Activated naive CD4-positive, alpha-beta T cell treated with anti-CD3 and anti-CD28 coated beads, Interleukin-2, amount 50 U/mL, for 72 hours (primary cell): ENCODE results near the gene PLEK2. TPM values are rescaled to one million over a fixed set of nuclear protein-coding genes. Genes with fewer than 3 reads are reported as not detected.

Source experiments
- ATAC-seq, 2 donors: fragments of 150-1000 bp; cut with Tn5 transposase; 2 replicates each; pipeline ENCODE4 v1.10.0; 2021; ENCODE audit warnings: mild to moderate bottlenecking in 2 of 2, moderate library complexity in 2 of 2
- DNase-seq, 2 donors: peaks; one replicate each; pipeline ENCODE4 v3.0.0; 2021 to 2022; ENCODE audit warnings: low spot score in 2 of 2
- H3K27ac Mint-ChIP-seq, 2 donors: one replicate each; pipeline ENCODE4 v1.8.0; 2022; ENCODE audit warnings: mild to moderate bottlenecking in 2 of 2, mixed read lengths in 2 of 2
- H3K36me3 Mint-ChIP-seq, 2 donors: one replicate each; pipeline ENCODE4 v1.8.0; 2022; ENCODE audit warnings: mixed read lengths in 2 of 2
- H3K9me3 Mint-ChIP-seq, 2 donors: one replicate each; pipeline ENCODE4 v1.8.0; 2022; ENCODE audit warnings: mixed read lengths in 2 of 2
- total RNA-seq, 2 donors: library from RNA; stranded (reverse); gene quantifications; one replicate each; pipeline ENCODE4 v1.2.3, GENCODE V29; 2022

The PLEK2 gene
- total RNA-seq, 2 donors from 2014 or later, result 3.3 to 6.5 TPM

GRCh38 chr14:67436006-67436866 is 24.3 kb upstream of the PLEK2 start:
- ATAC-seq (no peak), DNase-seq (no peak)
- no peaks in the 10 kb centered on the region for H3K36me3 Mint-ChIP-seq
- no peak overlapping the region for H3K27ac Mint-ChIP-seq
- no peaks in the 10 kb centered on the region for H3K9me3 Mint-ChIP-seq

DNA sequence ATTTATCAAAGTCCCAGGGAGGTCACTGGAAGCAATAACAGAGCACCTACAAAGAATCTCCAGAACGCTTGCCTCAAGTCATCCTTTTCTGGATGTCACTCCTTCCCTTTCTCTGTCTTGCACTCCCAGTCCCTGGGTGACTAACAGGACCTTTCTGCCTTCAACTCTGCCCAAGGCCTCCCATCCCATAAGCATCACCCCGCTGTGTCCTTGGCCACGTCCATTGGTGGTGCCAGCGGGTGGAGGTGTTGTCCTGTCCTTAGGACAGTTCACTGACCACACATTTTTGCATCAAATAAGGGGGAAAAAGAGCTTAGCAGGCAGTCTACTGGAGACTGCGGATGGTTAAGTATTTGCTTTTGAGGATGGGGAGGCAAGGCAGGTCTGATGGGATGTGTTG is 23.6 kb upstream of the PLEK2 start:
- no peak for ATAC-seq
- no peaks in the 10 kb centered on the region for H3K36me3 Mint-ChIP-seq
- no peak overlapping the region for H3K27ac Mint-ChIP-seq

DNA sequence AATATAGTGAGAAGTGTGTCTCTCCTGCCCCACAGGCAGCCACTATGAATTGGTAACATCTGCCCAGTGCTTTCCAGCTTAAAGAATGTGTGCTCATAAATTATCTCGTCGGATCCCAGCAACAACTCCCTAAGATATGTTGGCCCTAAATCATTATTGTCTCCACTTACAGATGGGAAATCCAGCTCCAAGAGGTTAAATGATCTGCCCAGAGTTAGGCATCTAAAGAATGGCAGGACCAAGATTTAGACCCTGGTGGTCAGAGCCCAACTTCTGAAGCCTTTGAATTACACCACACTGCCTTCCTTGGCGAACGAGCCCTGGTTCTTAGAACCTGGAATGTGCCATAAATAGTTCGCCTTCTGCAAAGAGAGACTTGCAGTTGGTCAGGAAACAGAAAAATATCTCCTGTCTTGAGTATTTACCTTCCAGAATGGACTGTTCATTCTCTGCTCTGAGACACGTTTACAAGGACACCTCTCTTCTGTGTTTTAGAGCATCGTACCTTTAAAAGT is 20.1 kb upstream of the PLEK2 start:
- ATAC-seq (no peak), DNase-seq (no peak)
- Mint-ChIP-seq H3K9me3 (no peaks in the 10 kb centered on the region), H3K36me3 (no peaks in the 10 kb centered on the region), H3K27ac (no peak overlapping the region)

More for the DNA sequence above, 23.6 kb upstream of the PLEK2 start:
- DNase-seq, result no peak
- no peaks in the 10 kb centered on the region for H3K9me3 Mint-ChIP-seq

DNA sequence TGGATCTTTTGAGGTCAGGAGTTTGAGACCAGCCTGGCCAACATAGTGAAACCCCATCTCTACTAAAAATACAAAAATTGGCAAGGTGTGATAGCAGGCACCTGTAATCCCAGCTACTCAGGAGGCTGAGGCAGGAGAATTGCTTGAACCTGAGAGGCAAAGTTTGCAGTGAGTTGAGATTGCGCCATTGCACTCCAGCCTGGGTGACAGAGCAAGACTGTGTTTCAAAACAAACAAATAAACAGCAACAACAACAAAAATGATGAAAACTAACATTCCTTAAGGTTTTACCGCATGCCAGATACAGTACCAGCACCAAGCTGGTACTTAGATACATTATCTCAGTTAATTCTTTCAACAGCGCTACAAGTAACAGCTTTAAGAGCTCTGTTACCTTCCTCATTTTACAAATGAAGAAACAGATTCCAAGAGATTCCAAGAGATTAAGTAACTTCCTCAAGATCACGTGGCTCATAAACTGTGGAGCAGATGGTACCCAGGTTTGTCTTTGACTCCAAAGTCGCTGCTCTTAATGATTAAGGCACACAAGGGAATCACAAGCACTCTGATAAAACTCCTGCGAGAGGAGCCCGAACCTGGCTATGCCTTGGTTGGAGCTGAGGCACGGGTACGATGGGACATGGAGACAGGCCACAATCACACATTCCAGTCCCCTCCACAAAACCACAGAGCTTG is 17.7 kb upstream of the PLEK2 start:
- Mint-ChIP-seq H3K27ac (no peak overlapping the region), H3K36me3 (no peaks in the 10 kb centered on the region), H3K9me3 (no peaks in the 10 kb centered on the region)
- no peak for DNase-seq
- ATAC-seq, result no peak

DNA sequence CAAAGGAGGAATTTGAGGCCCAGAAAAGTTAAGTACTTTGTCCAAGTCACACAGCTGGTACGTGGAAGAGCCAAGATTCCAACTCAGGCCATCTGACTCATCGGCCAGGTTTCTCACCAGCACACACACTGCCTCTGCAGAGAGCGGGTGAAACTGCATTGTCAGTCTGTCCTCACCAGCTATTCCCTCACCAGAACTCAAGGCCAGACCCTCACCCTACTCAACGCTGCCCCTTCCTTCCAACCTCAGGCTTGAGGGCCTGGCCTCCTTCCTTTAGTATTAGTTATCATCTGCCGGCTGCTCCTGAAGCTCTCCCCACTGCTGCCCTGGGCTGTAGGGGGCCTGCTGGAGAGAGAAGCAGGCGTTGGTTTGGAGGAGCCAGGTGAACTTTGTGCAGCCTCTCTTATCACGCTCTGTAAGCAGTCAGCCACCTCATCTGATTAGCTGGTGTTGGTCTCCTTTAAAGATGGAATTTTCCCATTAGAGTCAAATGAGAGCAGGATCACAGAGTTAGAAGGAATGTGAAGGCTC is 16.6 kb upstream of the PLEK2 start:
- DNase-seq (no peak), ATAC-seq (no peak)
- H3K9me3 Mint-ChIP-seq, result no peaks in the 10 kb centered on the region
- H3K36me3 Mint-ChIP-seq, result no peaks in the 10 kb centered on the region
- H3K27ac Mint-ChIP-seq, result no peak overlapping the region

DNA sequence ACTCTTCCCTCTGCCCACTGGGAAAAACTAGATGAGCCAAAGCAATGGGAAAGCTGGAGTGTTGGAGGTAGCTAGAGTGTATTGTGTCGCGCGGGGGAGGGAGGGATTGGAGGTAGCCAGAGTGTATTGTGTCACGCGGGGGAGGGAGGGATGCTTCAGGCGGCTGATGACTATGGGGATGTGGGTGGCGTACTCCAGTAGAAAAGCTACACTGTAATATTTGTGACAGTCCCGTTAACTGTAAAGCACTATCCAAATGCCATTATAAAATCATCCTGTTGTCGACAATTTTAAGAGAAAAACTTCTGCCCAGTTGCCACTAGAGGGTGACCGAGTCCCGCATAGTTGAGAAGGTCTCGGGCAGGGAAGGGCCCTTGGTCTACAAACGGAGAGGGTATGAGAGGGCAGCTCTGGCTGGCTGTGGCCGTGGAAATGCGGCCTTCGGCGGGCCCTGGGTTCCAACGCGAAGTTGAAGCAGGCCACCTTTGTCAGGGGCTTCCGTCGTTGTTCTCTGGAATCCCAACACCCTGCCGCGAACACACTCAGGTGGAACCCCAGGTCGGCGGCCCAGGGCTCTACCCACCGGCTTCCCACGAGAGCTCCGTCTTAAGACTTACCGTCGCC is 15.1 kb upstream of the PLEK2 start:
- Mint-ChIP-seq H3K36me3 (no peaks in the 10 kb centered on the region), H3K9me3 (no peaks in the 10 kb centered on the region), H3K27ac (no peak overlapping the region)
- DNase-seq (peak; percentile 62 to 71), ATAC-seq (peak; percentile 91)

- H3K27ac Mint-ChIP-seq, result no peak overlapping the region
These were observed 14.2 kb upstream of the PLEK2 start for GRCh38 chr14:67426161-67426560.

DNA sequence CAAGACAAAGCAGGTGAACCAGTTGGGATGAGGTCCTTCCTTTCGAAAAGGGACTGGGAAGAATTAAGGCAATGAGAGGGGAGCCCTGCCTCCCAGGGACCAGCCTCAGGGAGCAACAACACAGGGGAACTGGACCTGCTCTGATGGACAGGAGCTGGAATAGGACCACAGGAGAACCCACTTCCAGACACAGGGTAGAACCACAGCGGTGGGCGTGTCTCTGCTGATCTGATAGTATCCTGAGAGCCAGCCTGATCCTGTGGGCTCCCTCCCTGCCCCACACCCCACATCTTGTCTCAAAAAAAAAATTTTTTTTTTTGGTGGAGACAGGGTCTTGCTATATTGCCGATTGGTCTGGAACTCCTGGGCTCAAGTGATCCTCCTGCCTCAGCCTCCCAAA is 13.6 kb upstream of the PLEK2 start:
- ATAC-seq (no peak), DNase-seq (no peak)
- Mint-ChIP-seq H3K9me3 (no peaks in the 10 kb centered on the region), H3K36me3 (no peaks in the 10 kb centered on the region), H3K27ac (no peak overlapping the region)

More at GRCh38 chr14:67426161-67426560, 14.2 kb upstream of the PLEK2 start:
- ATAC-seq (no peak), DNase-seq (no peak)
- H3K9me3 Mint-ChIP-seq, result no peaks in the 10 kb centered on the region
- H3K36me3 Mint-ChIP-seq, result no peaks in the 10 kb centered on the region

DNA sequence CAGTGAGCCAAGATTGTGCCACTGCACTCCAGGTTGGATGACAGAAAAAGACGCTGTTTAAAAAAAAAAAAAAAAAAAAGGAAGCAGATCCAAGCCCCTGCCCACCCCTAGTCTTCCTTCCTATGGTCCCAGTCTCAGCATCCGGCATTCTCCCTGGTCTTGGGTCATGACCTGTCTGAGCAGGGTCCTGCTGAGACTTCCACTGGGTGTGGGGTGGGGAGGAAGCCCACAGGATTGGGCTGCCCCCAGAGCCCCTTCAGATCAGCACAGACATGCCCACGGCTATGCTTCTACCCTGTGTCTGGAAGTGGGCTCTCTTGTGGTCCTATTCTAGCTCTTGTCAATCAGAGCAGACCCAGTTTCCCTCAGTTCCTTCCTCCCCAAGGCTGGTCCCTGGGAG is 12.6 kb upstream of the PLEK2 start:
- H3K27ac Mint-ChIP-seq, result no peak overlapping the region

GRCh38 chr14:67423424-67423823 is 11.5 kb upstream of the PLEK2 start:
- DNase-seq (no peak), ATAC-seq (no peak)
- Mint-ChIP-seq H3K27ac (no peak overlapping the region), H3K36me3 (no peaks in the 10 kb centered on the region), H3K9me3 (no peaks in the 10 kb centered on the region)

More for the DNA sequence above, 12.6 kb upstream of the PLEK2 start:
- DNase-seq (no peak), ATAC-seq (no peak)
- no peaks in the 10 kb centered on the region for H3K9me3 Mint-ChIP-seq
- H3K36me3 Mint-ChIP-seq, result no peaks in the 10 kb centered on the region

GRCh38 chr14:67421356-67422224 is 9.6 kb upstream of the PLEK2 start:
- Mint-ChIP-seq H3K27ac (no peak overlapping the region), H3K9me3 (no peaks in the 10 kb centered on the region), H3K36me3 (no peaks in the 10 kb centered on the region)
- DNase-seq (no peak), ATAC-seq (no peak)

- Mint-ChIP-seq H3K27ac (no peak overlapping the region), H3K36me3 (no peaks in the 10 kb centered on the region), H3K9me3 (no peaks in the 10 kb centered on the region)
- DNase-seq (peak in 1 of 2 donors; percentile 60), ATAC-seq (peak; percentile 49 to 65)
These were observed 8.3 kb upstream of the PLEK2 start for GRCh38 chr14:67420102-67420739.

GRCh38 chr14:67418401-67419191 is 6.6 kb upstream of the PLEK2 start:
- ATAC-seq (no peak), DNase-seq (no peak)
- Mint-ChIP-seq H3K36me3 (no peaks in the 10 kb centered on the region), H3K27ac (no peak overlapping the region), H3K9me3 (no peaks in the 10 kb centered on the region)

- Mint-ChIP-seq H3K27ac (no peak overlapping the region), H3K9me3 (no peaks in the 10 kb centered on the region), H3K36me3 (no peaks in the 10 kb centered on the region)
- DNase-seq (no peak), ATAC-seq (no peak)
These were observed 5.7 kb upstream of the PLEK2 start for GRCh38 chr14:67417633-67418032.

DNA sequence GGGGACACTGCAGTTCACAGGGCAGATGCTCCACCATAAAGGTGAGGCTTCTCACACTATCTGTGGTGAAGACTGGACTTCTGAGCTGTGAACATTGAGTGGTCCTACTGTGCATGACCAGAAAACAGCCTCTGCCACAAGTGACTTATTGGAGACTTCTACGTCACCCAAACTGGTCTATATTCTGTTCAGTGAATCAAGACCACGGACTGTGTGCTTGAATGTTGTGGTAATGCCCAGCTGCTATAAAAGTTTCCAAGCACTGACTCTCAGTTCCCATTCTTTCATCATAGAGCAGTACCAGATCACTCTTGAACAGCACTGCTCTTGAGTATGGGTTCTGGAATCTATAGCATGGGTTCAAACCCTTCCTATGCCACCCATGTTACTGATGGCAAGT is 4.8 kb upstream of the PLEK2 start:
- ATAC-seq (no peak), DNase-seq (no peak)
- no peaks in the 10 kb centered on the region for H3K36me3 Mint-ChIP-seq
- H3K9me3 Mint-ChIP-seq, result no peaks in the 10 kb centered on the region
- H3K27ac Mint-ChIP-seq, result no peak overlapping the region
